Mesenchymal stem cell (in vitro differentiated cells and primary cell): ENCODE results near the gene MAPK9.

Source experiments
- DNase-seq: peaks from one replicate; pipeline ENCODE4 v3.0.0-alpha.2; 2013
- H2AFZ ChIP-seq: one replicate; pipeline ENCODE4 v1.6.1; 2013; ENCODE audit warnings: low read depth, mild to moderate bottlenecking, control low read depth, inconsistent platforms, low read length, moderate library complexity
- H2AK5ac ChIP-seq: 2 replicates; pipeline ENCODE4 v1.6.1; 2013; ENCODE audit warnings: low read length, moderate library complexity, mild to moderate bottlenecking, inconsistent platforms; ENCODE audit not compliant: severe bottlenecking
- H2BK120ac ChIP-seq: one replicate; pipeline ENCODE4 v1.6.1; 2013; ENCODE audit warnings: low read depth, mild to moderate bottlenecking, inconsistent platforms, low read length, moderate library complexity
- H2BK12ac ChIP-seq, 2 experiments: one replicate each; pipeline ENCODE4 v1.6.1; 2013; ENCODE audit warnings: inconsistent platforms in 2 of 2, low read length in 2 of 2, mild to moderate bottlenecking in 2 of 2, moderate library complexity in 2 of 2, control low read depth in 1 of 2
- H2BK15ac ChIP-seq: one replicate; pipeline ENCODE4 v1.6.1; 2013; ENCODE audit warnings: mild to moderate bottlenecking, low read depth, inconsistent platforms; ENCODE audit not compliant: poor library complexity, severe bottlenecking
- H2BK5ac ChIP-seq: 2 replicates; pipeline ENCODE4 v1.6.1; 2013; ENCODE audit warnings: low read depth, mild to moderate bottlenecking, low read length, control low read depth, inconsistent platforms; ENCODE audit not compliant: poor library complexity, severe bottlenecking
- H3K14ac ChIP-seq, 2 experiments: one replicate each; pipeline ENCODE4 v1.6.1; 2013; ENCODE audit warnings: inconsistent platforms in 2 of 2, low read length in 2 of 2, control low read depth in 1 of 2, mild to moderate bottlenecking in 1 of 2, moderate library complexity in 1 of 2
- H3K18ac ChIP-seq, 2 experiments: one replicate each; pipeline ENCODE4 v1.6.1; 2013; ENCODE audit warnings: inconsistent platforms in 2 of 2, low read length in 2 of 2, control low read depth in 1 of 2, low read depth in 1 of 2, mild to moderate bottlenecking in 1 of 2
- H3K23ac ChIP-seq, 2 experiments: one replicate each; pipeline ENCODE4 v1.6.1; 2013; ENCODE audit warnings: inconsistent platforms in 2 of 2, low read length in 2 of 2, mild to moderate bottlenecking in 2 of 2, moderate library complexity in 2 of 2, control low read depth in 1 of 2
- H3K27ac ChIP-seq: 2 replicates; pipeline ENCODE4 v1.5.1; 2013; ENCODE audit warnings: mild to moderate bottlenecking, moderate library complexity, low read length, control low read depth, inconsistent platforms; ENCODE audit not compliant: poor library complexity, severe bottlenecking
- H3K27me3 ChIP-seq, 2 experiments: 2 replicates each; pipeline versions ENCODE4 v1.6.1 to v1.7.0; 2013; ENCODE audit warnings: low read length in 2 of 2, mild to moderate bottlenecking in 2 of 2, moderate library complexity in 2 of 2, control low read depth in 1 of 2, inconsistent platforms in 1 of 2; ENCODE audit not compliant: control insufficient read depth in 1 of 2, insufficient read depth in 1 of 2
- H3K36me3 ChIP-seq, 2 experiments: 2 replicates each; pipeline versions ENCODE4 v1.6.1 to v1.7.0; 2013; ENCODE audit warnings: low read length in 2 of 2, control low read depth in 1 of 2, inconsistent platforms in 1 of 2, low read depth in 1 of 2, mild to moderate bottlenecking in 1 of 2; ENCODE audit not compliant: insufficient read depth in 2 of 2, control insufficient read depth in 1 of 2
- H3K4ac ChIP-seq, 2 experiments: one replicate each; pipeline ENCODE4 v1.6.1; 2013; ENCODE audit warnings: inconsistent platforms in 2 of 2, low read length in 2 of 2, mild to moderate bottlenecking in 2 of 2, moderate library complexity in 2 of 2, control low read depth in 1 of 2, low read depth in 1 of 2
- H3K4me1 ChIP-seq: 2 replicates; pipeline ENCODE4 v1.6.1; 2013; ENCODE audit warnings: low read depth, low read length, control low read depth; ENCODE audit not compliant: control insufficient read depth, insufficient read depth
- H3K4me2 ChIP-seq: 2 replicates; pipeline ENCODE4 v1.6.1; 2013; ENCODE audit warnings: low read length, mild to moderate bottlenecking, inconsistent platforms; ENCODE audit not compliant: poor library complexity, severe bottlenecking
- H3K4me3 ChIP-seq, 2 experiments: 2 replicates each; pipeline versions ENCODE4 v1.5.1 to v1.7.0; 2013; ENCODE audit warnings: low read length in 2 of 2, mild to moderate bottlenecking in 2 of 2, control low read depth in 1 of 2, low read depth in 1 of 2; ENCODE audit not compliant: insufficient read depth in 1 of 2
- H3K79me1 ChIP-seq: replicated peaks from 2 replicates; pipeline ENCODE4 v1.6.1; 2013; ENCODE audit warnings: mild to moderate bottlenecking, control low read depth, low read length, inconsistent platforms; ENCODE audit not compliant: poor library complexity, severe bottlenecking
- H3K9ac ChIP-seq: 2 replicates; pipeline ENCODE4 v1.7.0; 2013; ENCODE audit warnings: mild to moderate bottlenecking, low read length, moderate library complexity
- H3K9me3 ChIP-seq: 2 replicates; pipeline ENCODE4 v1.7.0; 2013; ENCODE audit warnings: mild to moderate bottlenecking, low read length; ENCODE audit not compliant: control insufficient read depth
- H4K8ac ChIP-seq: one replicate; pipeline ENCODE4 v1.6.1; 2013; ENCODE audit warnings: inconsistent platforms, mild to moderate bottlenecking, low read length, moderate library complexity
- H4K91ac ChIP-seq: one replicate; pipeline ENCODE4 v1.6.1; 2013; ENCODE audit warnings: mild to moderate bottlenecking, low read length, inconsistent platforms
- WGBS: methylation state at CpG from one replicate; pipeline ENCODE4 v1.1.7; 2013; ENCODE audit warnings: mixed read lengths; 5-methylcytosine and 5-hydroxymethylcytosine counted together

Gene MAPK9

DNA sequence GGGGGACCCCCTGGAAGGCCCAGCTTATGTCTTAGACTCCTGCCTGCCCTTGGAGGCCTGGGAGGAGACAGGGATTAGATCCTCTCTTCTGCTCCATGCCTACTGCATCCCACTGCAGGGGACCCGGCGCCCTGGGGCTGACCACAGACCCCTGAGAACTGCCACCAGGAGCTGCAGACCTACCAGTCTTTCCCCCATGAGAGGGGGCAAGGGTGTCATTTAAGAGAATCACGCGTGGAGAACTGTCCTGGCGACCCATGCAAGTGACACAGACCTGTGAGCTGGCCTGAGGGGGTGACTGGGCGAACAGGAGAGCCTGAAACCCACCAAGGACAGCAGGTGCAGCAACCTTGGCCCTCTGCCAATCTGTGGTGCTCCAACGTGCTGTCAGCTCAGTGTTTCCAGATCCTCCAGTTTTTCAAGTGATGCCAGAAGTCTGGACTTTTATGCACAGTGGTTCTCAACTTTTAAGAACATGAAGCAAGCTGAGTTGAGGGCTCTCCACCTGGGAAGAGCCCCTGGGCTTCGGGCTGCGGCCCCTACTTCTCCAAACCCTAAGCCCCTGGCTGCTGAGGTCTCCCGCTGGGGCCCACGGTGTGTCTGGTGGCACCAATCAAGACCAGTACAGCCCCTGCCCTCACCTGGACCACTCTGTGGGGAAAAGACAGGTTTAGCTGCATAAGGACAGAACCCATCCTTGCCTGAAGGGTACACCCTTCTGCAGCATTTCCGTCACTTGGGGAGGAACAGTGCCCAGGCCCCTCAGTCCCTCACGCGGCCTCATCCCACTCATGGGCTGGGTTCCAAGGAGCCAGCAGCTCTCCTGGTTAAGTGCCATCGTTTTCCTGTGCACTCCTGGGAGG, 43.1 kb upstream of the MAPK9 start:
- Histone ChIP-seq H3K79me1 (peaks cover 18% of the 10 kb centered on the region), H3K9me3 (no peaks in the 10 kb centered on the region), H3K4me3 (no peak overlapping the region), H2BK12ac (no peak overlapping the region), H3K27me3 (no peaks in the 10 kb centered on the region), H2BK120ac (no peak overlapping the region), H4K91ac (no peak overlapping the region), H4K8ac (no peak overlapping the region), H2AK5ac (no peak overlapping the region), H2BK5ac (no peak overlapping the region), H3K23ac (no peak overlapping the region), H3K36me3 (peaks cover 42 to 61% of the 10 kb centered on the region in 2 experiments), H3K9ac (peak overlapping the region; percentile 35), H3K4me2 (no peak overlapping the region), H3K14ac (no peak overlapping the region), H3K4me1 (peaks cover 21% of the 10 kb centered on the region), H3K27ac (no peak overlapping the region), H2BK15ac (no peak overlapping the region), H3K18ac (no peak overlapping the region), H3K4ac (no peak overlapping the region), H2AFZ (no peak overlapping the region)
- DNase-seq: no peak
- 98% methylated on average over 15 of the region's 15 CpGs for WGBS

DNA sequence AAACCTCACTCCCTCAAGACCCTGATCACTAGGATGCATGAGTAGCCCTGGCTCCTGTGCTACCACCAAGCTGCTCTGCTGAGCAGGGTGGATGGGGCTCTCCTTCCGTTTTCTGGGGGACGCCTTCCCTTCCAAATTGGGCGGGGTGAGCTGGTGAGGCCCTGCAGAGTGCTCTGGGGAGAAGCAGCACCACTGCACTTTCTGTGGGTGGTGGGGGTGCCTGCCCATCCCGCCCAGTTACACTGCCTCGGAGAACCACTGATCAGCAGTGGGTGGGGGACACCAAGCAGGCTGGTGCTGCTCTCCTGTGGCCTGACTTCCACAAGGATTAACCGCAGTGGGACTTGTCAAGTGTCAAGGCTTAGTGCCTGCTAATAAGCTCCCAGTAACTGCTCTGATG, 42.3 kb upstream of the MAPK9 start:
- Histone ChIP-seq H3K23ac (peak overlapping the region in 1 of 2 experiments; percentile 40), H2BK15ac (no peak overlapping the region), H2BK5ac (no peak overlapping the region), H3K9ac (peak overlapping the region; percentile 35), H3K4ac (peak overlapping the region in 1 of 2 experiments; percentile 31), H3K79me1 (peaks cover 14% of the 10 kb centered on the region), H2BK120ac (no peak overlapping the region), H4K91ac (peak overlapping the region; percentile 64), H3K27me3 (no peaks in the 10 kb centered on the region), H3K14ac (peak overlapping the region in 1 of 2 experiments; percentile 27), H3K18ac (peak overlapping the region in 1 of 2 experiments; percentile 25), H2AK5ac (peak overlapping the region; percentile 94), H2AFZ (no peak overlapping the region), H4K8ac (peak overlapping the region; percentile 12), H3K27ac (peak overlapping the region; percentile 17), H3K4me2 (no peak overlapping the region), H3K4me3 (no peak overlapping the region), H3K36me3 (peaks cover 45 to 69% of the 10 kb centered on the region in 2 experiments), H2BK12ac (peak overlapping the region in 1 of 2 experiments; percentile 45), H3K9me3 (no peaks in the 10 kb centered on the region), H3K4me1 (peaks cover 22% of the 10 kb centered on the region)
- 96% methylated on average over 6 of the region's 6 CpGs for WGBS
- no peak for DNase-seq

- H3K23ac ChIP-seq: no peak overlapping the region
- peak; percentile 73 for DNase-seq
- H2BK120ac ChIP-seq: no peak overlapping the region
- no peaks in the 10 kb centered on the region for H3K27me3 ChIP-seq
- no peak overlapping the region for H3K4me3 ChIP-seq
- H3K18ac ChIP-seq: peak overlapping the region; percentile 25 to 29
- no peak overlapping the region for H2BK5ac ChIP-seq
- H3K4me2 ChIP-seq: peak overlapping the region; percentile 24
- H4K8ac ChIP-seq: peak overlapping the region; percentile 12
- H2AFZ ChIP-seq: no peak overlapping the region
- peak overlapping the region in 1 of 2 experiments; percentile 27 for H3K14ac ChIP-seq
- H2BK15ac ChIP-seq: no peak overlapping the region
- WGBS: 71% methylated on average over 3 of the region's 4 CpGs
- no peak overlapping the region for H4K91ac ChIP-seq
- peak overlapping the region in 1 of 2 experiments; percentile 17 for H2BK12ac ChIP-seq
- H3K4me1 ChIP-seq: peaks cover 25% of the 10 kb centered on the region
- H3K4ac ChIP-seq: no peak overlapping the region
- H2AK5ac ChIP-seq: peak overlapping the region; percentile 94
- H3K36me3 ChIP-seq: peaks cover 45 to 71% of the 10 kb centered on the region in 2 experiments
- H3K79me1 ChIP-seq: peaks cover 12% of the 10 kb centered on the region
- no peaks in the 10 kb centered on the region for H3K9me3 ChIP-seq
- peak overlapping the region; percentile 35 for H3K9ac ChIP-seq
- H3K27ac ChIP-seq: peak overlapping the region; percentile 17
These were observed 41.8 kb upstream of the MAPK9 start for GRCh38 chr5:180333661-180334060.

DNA sequence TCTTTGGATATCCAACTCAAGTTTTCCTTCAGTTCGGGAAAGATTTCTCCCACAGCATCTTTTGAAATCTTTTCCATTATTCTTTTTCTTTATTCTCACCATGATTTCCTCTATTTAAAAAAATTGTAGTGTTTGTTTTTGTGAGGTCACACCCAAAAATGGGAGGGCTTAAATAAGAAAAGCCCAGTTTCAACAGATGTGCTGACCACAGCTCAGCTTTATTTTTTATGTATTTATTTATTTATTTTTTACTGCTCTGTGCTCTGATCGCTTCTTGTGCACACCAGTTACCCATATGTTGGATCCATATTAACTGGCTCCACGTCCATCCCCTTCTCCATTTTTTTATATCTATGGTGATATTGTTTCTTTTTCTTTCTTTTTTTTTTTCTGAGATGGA, 41.0 kb upstream of the MAPK9 start:
- Histone ChIP-seq H3K23ac (no peak overlapping the region), H3K9ac (no peak overlapping the region), H3K36me3 (peaks cover 46 to 75% of the 10 kb centered on the region in 2 experiments), H3K4me1 (peaks cover 33% of the 10 kb centered on the region), H3K4me3 (no peak overlapping the region), H2AFZ (no peak overlapping the region), H4K8ac (no peak overlapping the region), H3K14ac (no peak overlapping the region), H2BK120ac (no peak overlapping the region), H2AK5ac (no peak overlapping the region), H3K9me3 (no peaks in the 10 kb centered on the region), H2BK5ac (no peak overlapping the region), H3K27ac (peak overlapping the region; percentile 96), H2BK15ac (no peak overlapping the region), H3K79me1 (peaks cover 11% of the 10 kb centered on the region), H3K4me2 (no peak overlapping the region), H4K91ac (no peak overlapping the region), H3K4ac (no peak overlapping the region), H3K27me3 (no peaks in the 10 kb centered on the region), H2BK12ac (no peak overlapping the region), H3K18ac (no peak overlapping the region)
- WGBS: 90% methylated on average over 2 of the region's 3 CpGs
- DNase-seq: no peak
